OCI-LY3 (cell line): Measurements from ENCODE around the gene KIAA0930.

Experiments
- H2AFZ ChIP-seq: fragments of 200-600, 300-600 bp; shearing (Covaris generic); 2 replicates; pipeline ENCODE4 v1.6.0; 2014; ENCODE audit warnings: antibody characterized with exemption, low read depth, low read length
- H3K27ac ChIP-seq: fragments of 200-600, 300-600 bp; sonication (generic); 2 replicates; pipeline ENCODE4 v1.5.1; 2014; ENCODE audit warnings: mild to moderate bottlenecking, low read length, moderate library complexity, mixed read lengths
- H3K27me3 ChIP-seq: fragments of 200-600, 300-600 bp; sonication (generic); 2 replicates; pipeline ENCODE4 v1.6.1; 2014; ENCODE audit warnings: low read depth, low read length, mixed read lengths
- H3K36me3 ChIP-seq: fragments of 200-600, 300-600 bp; sonication (generic); replicated peaks from 2 replicates; pipeline ENCODE3; 2014; ENCODE audit warnings: low read depth, low read length, mixed read lengths
- H3K4me1 ChIP-seq: fragments of 300-600, 200-600 bp; sonication (generic); 2 replicates; pipeline ENCODE4 v1.6.1; 2014; ENCODE audit warnings: low read length, mixed read lengths
- H3K4me2 ChIP-seq: fragments of 200-600, 300-600 bp; sonication (generic); 2 replicates; pipeline ENCODE4 v1.6.1; 2014; ENCODE audit warnings: low read length, mixed read lengths
- H3K4me3 ChIP-seq: fragments of 300-600, 200-600 bp; sonication (generic); 2 replicates; pipeline ENCODE4 v1.5.1; 2014; ENCODE audit warnings: antibody characterized with exemption, mild to moderate bottlenecking, low read length, moderate library complexity
- H3K79me2 ChIP-seq: fragments of 300-600, 200-600 bp; shearing (Covaris generic); 2 replicates; pipeline ENCODE4 v1.6.1; 2014; ENCODE audit warnings: mild to moderate bottlenecking, low read length, mixed read lengths
- H3K9ac ChIP-seq: fragments of 300-600, 200-600 bp; shearing (Covaris generic); 2 replicates; pipeline ENCODE4 v1.6.0; 2014; ENCODE audit warnings: mild to moderate bottlenecking, low read length, moderate library complexity
- H3K9me3 ChIP-seq: fragments of 200-600, 300-600 bp; shearing (Covaris generic); 2 replicates; pipeline ENCODE4 v1.6.1; 2014; ENCODE audit warnings: low read length, mixed read lengths; ENCODE audit not compliant: insufficient read depth
- H4K20me1 ChIP-seq: fragments of 200-600, 300-600 bp; sonication (generic); 2 replicates; pipeline ENCODE4 v1.6.1; 2016; ENCODE audit warnings: low read length, mixed read lengths; ENCODE audit not compliant: insufficient read depth
- CTCF ChIP-seq: fragments of 200-600, 300-600 bp; sonication (generic); IDR thresholded peaks from 2 replicates; pipeline ENCODE4 v1.5.1; 2014; ENCODE audit warnings: antibody characterized with exemption, low read length, low read depth
- EZH2phosphoT487 ChIP-seq: fragments of 200-600 bp; shearing (Covaris generic); IDR thresholded peaks from 2 replicates; pipeline ENCODE4 v1.6.1; 2018; ENCODE audit warnings: antibody characterized with exemption, mixed run types, low read depth

Gene KIAA0930

GRCh38 chr22:45246060-45246985 lies 5.6 kb upstream of the KIAA0930 start:
- peaks cover 19% of the 10 kb centered on the region for H3K27me3 ChIP-seq
- no peaks in the 10 kb centered on the region for H3K9me3 ChIP-seq
- H3K4me3 ChIP-seq: peak overlapping the region; percentile 10; the same call in 1 of the 2 replicates
- H3K36me3 ChIP-seq: no peaks in the 10 kb centered on the region
- H3K9ac ChIP-seq: no peak overlapping the region
- peaks cover 26% of the 10 kb centered on the region for H3K4me1 ChIP-seq
- no peaks in the 10 kb centered on the region for H4K20me1 ChIP-seq
- TF ChIP-seq EZH2phosphoT487: no peak
- TF ChIP-seq CTCF: no peak
- H3K27ac ChIP-seq: no peak overlapping the region
- H3K4me2 ChIP-seq: peak overlapping the region; percentile 43
- H3K79me2 ChIP-seq: no peaks in the 10 kb centered on the region
- 0 out of 2 replicates have a peak overlapping the region, but pooled peaks have one; percentile 12 for H2AFZ ChIP-seq

- Histone ChIP-seq H3K27ac (no peak overlapping the region), H4K20me1 (peaks cover 3% of the 10 kb centered on the region; the same call in 1 of the 2 replicates), H3K9ac (no peak overlapping the region), H3K4me3 (no peak overlapping the region), H3K4me1 (peaks cover 31% of the 10 kb centered on the region), H3K27me3 (peaks cover 19% of the 10 kb centered on the region), H3K9me3 (no peaks in the 10 kb centered on the region), H2AFZ (no peak overlapping the region), H3K4me2 (no peak overlapping the region), H3K36me3 (no peaks in the 10 kb centered on the region), H3K79me2 (no peaks in the 10 kb centered on the region)
- TF ChIP-seq EZH2phosphoT487 (no peak), CTCF (no peak)
Measured at GRCh38 chr22:45244916-45245315, 4.2 kb upstream of the KIAA0930 start.

DNA sequence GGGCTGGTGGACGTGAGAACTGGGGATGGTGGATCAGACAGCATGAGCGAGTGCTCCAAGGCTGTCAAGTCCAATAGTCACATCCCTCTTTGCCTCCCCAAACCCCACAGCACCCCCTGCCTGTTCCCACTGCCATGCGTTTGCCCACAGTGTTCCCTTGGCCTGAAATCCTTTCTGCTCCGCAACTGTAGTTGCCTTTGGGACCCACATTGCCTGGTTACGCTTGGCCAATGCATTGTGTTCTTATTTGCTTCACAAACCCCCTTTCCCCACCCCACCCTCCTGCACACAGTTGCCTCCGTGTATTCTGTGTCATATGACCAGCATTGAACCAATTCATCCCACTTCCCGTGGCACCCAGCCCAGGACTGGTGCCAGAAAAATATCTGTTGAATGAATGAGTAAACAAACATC lies 2.1 kb upstream of the KIAA0930 start:
- no peak overlapping the region for H3K4me3 ChIP-seq
- H3K27ac ChIP-seq: no peak overlapping the region
- H3K4me2 ChIP-seq: no peak overlapping the region
- no peak for TF ChIP-seq EZH2phosphoT487
- TF ChIP-seq CTCF: peak; percentile 18; the same call in 1 of the 2 replicates
- H3K9ac ChIP-seq: no peak overlapping the region
- no peaks in the 10 kb centered on the region for H3K9me3 ChIP-seq
- H3K27me3 ChIP-seq: peaks cover 6% of the 10 kb centered on the region; the same call in 1 of the 2 replicates
- H3K79me2 ChIP-seq: no peaks in the 10 kb centered on the region
- H2AFZ ChIP-seq: no peak overlapping the region
- H3K4me1 ChIP-seq: peaks cover 25% of the 10 kb centered on the region
- peaks cover 15% of the 10 kb centered on the region; the same call in 1 of the 2 replicates for H4K20me1 ChIP-seq
- H3K36me3 ChIP-seq: no peaks in the 10 kb centered on the region

DNA sequence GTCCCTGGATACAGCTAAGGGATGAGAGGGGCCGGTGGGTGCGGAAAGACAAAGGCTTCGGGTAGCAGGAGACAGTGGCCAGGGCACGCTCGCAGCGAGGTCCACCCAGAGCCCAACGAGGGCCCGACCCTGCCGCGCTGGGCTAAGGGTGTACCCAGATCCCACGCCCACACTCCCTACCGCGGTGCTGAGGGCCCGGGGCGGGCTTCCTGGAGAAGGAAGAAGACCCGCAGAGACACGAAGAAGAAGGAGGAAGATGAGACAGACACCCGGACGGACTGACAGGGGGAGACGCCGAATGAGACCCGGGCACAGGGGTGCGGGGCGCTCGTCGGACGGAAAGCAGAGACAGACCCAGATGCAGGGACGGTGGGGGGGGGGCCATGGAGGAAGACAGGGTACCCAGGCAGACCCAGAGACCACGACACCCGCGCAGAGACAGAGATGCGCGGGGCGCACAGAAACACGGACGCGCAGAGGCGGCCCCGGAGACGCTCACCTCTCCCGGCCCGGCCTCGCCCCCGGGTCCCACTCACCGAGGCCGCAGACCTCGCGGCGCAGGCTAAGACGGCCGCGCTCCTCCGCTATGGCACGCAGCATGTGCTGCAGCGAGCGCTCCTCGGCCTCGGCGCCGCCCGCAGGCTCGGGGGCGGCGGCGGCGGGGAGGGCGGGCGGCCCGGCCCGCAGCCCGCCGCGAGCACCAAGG lies 437 bp downstream of the KIAA0930 start:
- TF ChIP-seq EZH2phosphoT487 (no peak), CTCF (no peak)
- H3K79me2 ChIP-seq: no peaks in the 10 kb centered on the region
- no peak overlapping the region for H3K27ac ChIP-seq
- H3K9ac ChIP-seq: peak overlapping the region; percentile 63
- peaks cover 26% of the 10 kb centered on the region for H3K4me1 ChIP-seq
- H3K36me3 ChIP-seq: no peaks in the 10 kb centered on the region
- H3K4me2 ChIP-seq: peak overlapping the region; percentile 96
- H4K20me1 ChIP-seq: peaks cover 15% of the 10 kb centered on the region; the same call in 1 of the 2 replicates
- H2AFZ ChIP-seq: no peak overlapping the region
- H3K27me3 ChIP-seq: 0 out of 2 replicates have a peak, but pooled peaks cover 3% of the 10 kb centered on the region
- no peaks in the 10 kb centered on the region for H3K9me3 ChIP-seq
- peak overlapping the region; percentile 82 for H3K4me3 ChIP-seq
